ENCODE data around the gene ARCN1. TPM values are rescaled to one million over a fixed set of nuclear protein-coding genes. Genes with fewer than 3 reads are reported as not detected.

Gene ARCN1
- total and polyA plus RNA-seq, 4 experiments from 2014 or later, result 133 to 168 (median 145) TPM

- Histone ChIP-seq H3K27ac (ENCODE audit: low read depth, low read length) (no peak overlapping the region), H3K4me3 (ENCODE audit: low read length in 2 of 2) (no peak overlapping the region), H3K36me3 (ENCODE audit: insufficient read depth, low read length) (peaks cover 24% of the 10 kb centered on the region), H3K4me1 (ENCODE audit: insufficient read depth, low read length) (peaks cover 10% of the 10 kb centered on the region), H3K9me3 (ENCODE audit: control insufficient read depth in 1 of 2, low read length in 2 of 2) (no peaks in the 10 kb centered on the region), H3K27me3 (ENCODE audit: insufficient read depth, low read length) (no peaks in the 10 kb centered on the region)
- Mint-ChIP-seq H3K27me3 (no peaks in the 10 kb centered on the region), H3K36me3 (peaks cover 27 to 31% of the 10 kb centered on the region in 2 donors), H3K4me3 (no peak overlapping the region), H3K27ac (peak overlapping the region in 4 of 7 donors; percentile 27 to 74 (median 54)), H3K9me3 (peaks cover 0 to 1% (median 0%) of the 10 kb centered on the region in 8 donors), H3K4me1 (peaks cover 11 to 23% (median 12%) of the 10 kb centered on the region in 4 donors)
- no peak for DNase-seq
- intact Hi-C loops (cut with micrococcal nuclease), result no loop called here
- CTCF ChIA-PET (ENCODE audit: partially characterized antibody), result interaction anchor here (1.0 to 10.7 kb wide), 3 partner anchors 9 to 445 kb away, joined by 3 to 106 read pairs (median 3); no protein-coding TSS in a partner anchor
- POLR2A ChIA-PET (ENCODE audit: partially characterized antibody), result interaction anchor here (1.7 kb wide), 1 partner anchor 32 kb away, joined by 5 read pairs; the partner anchor contains the start of gene ARCN1
Observed at GRCh38 chr11:118604566-118604965, 32.4 kb downstream of the ARCN1 start.

DNA sequence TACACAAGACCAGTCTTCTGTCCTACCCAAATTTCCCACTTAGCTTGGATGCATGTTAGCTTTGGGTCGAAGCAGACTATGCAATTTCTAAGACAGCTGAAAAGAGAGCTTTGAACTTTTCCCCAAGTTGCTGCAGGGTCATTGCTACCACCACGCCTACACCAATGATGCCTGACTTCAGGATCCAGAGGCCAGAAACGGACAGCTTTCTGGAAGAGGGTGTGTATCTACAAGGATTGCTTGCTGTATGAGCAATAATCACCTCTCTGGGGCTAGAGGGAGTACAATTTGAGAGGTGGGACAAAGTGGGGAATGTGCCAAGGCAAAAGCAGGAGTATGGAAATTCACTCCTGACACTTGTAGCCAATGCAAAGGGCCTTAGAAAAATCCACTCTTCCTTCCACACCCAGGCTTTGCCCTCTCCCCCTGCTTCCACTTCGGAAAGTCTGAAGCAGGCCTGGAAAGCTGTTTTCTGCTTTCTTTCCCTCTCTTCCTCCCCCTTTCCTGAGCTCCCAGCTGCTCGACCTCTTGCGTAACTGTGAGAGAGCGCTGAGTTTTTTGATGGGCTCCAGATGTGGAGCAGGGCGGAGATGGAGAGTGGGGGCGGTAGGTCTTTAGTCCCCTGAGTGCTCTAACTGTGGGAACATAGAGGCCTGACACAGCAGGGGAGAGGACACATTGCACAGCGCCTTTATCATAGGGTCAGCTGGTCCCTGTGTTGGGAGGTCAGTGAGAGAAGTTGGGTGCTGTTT, 33.1 kb downstream of the ARCN1 start:
- no peak for DNase-seq
- Histone ChIP-seq H3K27ac (ENCODE audit: low read depth, low read length) (no peak overlapping the region), H3K4me1 (ENCODE audit: insufficient read depth, low read length) (peaks cover 17% of the 10 kb centered on the region), H3K4me3 (ENCODE audit: low read length in 2 of 2) (no peak overlapping the region), H3K36me3 (ENCODE audit: insufficient read depth, low read length) (peaks cover 17% of the 10 kb centered on the region), H3K9me3 (ENCODE audit: control insufficient read depth in 1 of 2, low read length in 2 of 2) (no peaks in the 10 kb centered on the region), H3K27me3 (ENCODE audit: insufficient read depth, low read length) (no peaks in the 10 kb centered on the region)
- POLR2A ChIA-PET (ENCODE audit: partially characterized antibody), result interaction anchor here (1.7 kb wide), 1 partner anchor 33 kb away, joined by 5 read pairs; the partner anchor contains the start of gene ARCN1
- peaks cover 11 to 30% (median 16%) of the 10 kb centered on the region in 4 donors for H3K4me1 Mint-ChIP-seq
- H3K27me3 Mint-ChIP-seq, result no peaks in the 10 kb centered on the region
- CTCF ChIA-PET (ENCODE audit: partially characterized antibody), result interaction anchor here (1.0 to 10.7 kb wide), 4 partner anchors 9 to 446 kb away, joined by 3 to 106 read pairs (median 3); no protein-coding TSS in a partner anchor
- H3K27ac Mint-ChIP-seq, result peak overlapping the region; percentile 6 to 82 (median 69)
- peaks cover 0 to 1% (median 0%) of the 10 kb centered on the region in 8 donors for H3K9me3 Mint-ChIP-seq
- intact Hi-C loops (cut with micrococcal nuclease), result no loop called here
- H3K36me3 Mint-ChIP-seq, result peaks cover 20 to 23% of the 10 kb centered on the region in 2 donors
- peak overlapping the region in 1 of 8 donors; percentile 52 for H3K4me3 Mint-ChIP-seq

- ChIA-PET CTCF (ENCODE audit: partially characterized antibody) (interaction anchor here (1.5 to 10.7 kb wide), 3 partner anchors 8 to 88 kb away, joined by 3 to 106 read pairs (median 7); no protein-coding TSS in a partner anchor), POLR2A (ENCODE audit: partially characterized antibody) (interaction anchor here (1.2 to 2.2 kb wide), 2 partner anchors 11 to 33 kb away, joined by 3 to 10 read pairs; no protein-coding TSS in a partner anchor)
- H3K36me3 Mint-ChIP-seq, result peaks cover 14 to 18% of the 10 kb centered on the region in 2 donors
- peak overlapping the region; percentile 52 to 87 (median 68) for H3K27ac Mint-ChIP-seq
- DNase-seq, result no peak
- intact Hi-C loops (cut with micrococcal nuclease), result no loop called here
- Histone ChIP-seq H3K4me3 (ENCODE audit: low read length in 2 of 2) (no peak overlapping the region), H3K9me3 (ENCODE audit: control insufficient read depth in 1 of 2, low read length in 2 of 2) (no peaks in the 10 kb centered on the region), H3K4me1 (ENCODE audit: insufficient read depth, low read length) (peaks cover 24% of the 10 kb centered on the region), H3K27ac (ENCODE audit: low read depth, low read length) (no peak overlapping the region), H3K27me3 (ENCODE audit: insufficient read depth, low read length) (no peaks in the 10 kb centered on the region), H3K36me3 (ENCODE audit: insufficient read depth, low read length) (peaks cover 11% of the 10 kb centered on the region)
- H3K4me3 Mint-ChIP-seq, result peak overlapping the region in 6 of 8 donors; percentile 39 to 76 (median 69)
- peaks cover 14 to 34% (median 20%) of the 10 kb centered on the region in 4 donors for H3K4me1 Mint-ChIP-seq
- H3K27me3 Mint-ChIP-seq, result peaks cover 2 to 3% of the 10 kb centered on the region in 2 donors
- peaks cover 0 to 1% (median 0%) of the 10 kb centered on the region in 8 donors for H3K9me3 Mint-ChIP-seq
Observed at GRCh38 chr11:118606157-118606843, 34.1 kb downstream of the ARCN1 start.

DNA sequence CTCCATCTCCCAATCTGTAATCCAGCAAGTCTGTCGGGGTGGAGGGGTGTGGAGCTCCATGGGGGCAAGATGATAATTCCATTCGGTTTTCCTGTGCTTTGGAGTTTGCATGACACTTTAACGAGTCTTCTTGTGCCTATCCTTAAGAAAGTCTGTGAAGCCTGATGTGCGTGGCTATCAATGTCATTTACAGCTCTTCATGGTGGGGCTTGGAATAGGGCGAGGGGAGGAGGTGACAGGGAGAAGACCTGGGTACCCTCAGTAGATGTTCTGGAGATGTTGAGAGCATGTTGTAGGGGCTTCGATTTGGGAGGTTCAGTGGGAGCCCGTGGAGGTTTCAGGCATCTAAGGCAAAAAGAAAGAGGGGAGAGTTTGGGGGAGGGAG, 34.6 kb downstream of the ARCN1 start:
- H3K27me3 ChIP-seq (ENCODE audit: insufficient read depth, low read length), result no peaks in the 10 kb centered on the region
- H3K27ac ChIP-seq (ENCODE audit: low read depth, low read length), result no peak overlapping the region
- H3K4me3 ChIP-seq (ENCODE audit: low read length in 2 of 2), result no peak overlapping the region
- peaks cover 24% of the 10 kb centered on the region for H3K4me1 ChIP-seq (ENCODE audit: insufficient read depth, low read length)
- H3K36me3 Mint-ChIP-seq, result peaks cover 10 to 13% of the 10 kb centered on the region in 2 donors
- H3K9me3 ChIP-seq (ENCODE audit: control insufficient read depth in 1 of 2, low read length in 2 of 2), result no peaks in the 10 kb centered on the region
- H3K9me3 Mint-ChIP-seq, result peaks cover 0 to 1% (median 0%) of the 10 kb centered on the region in 8 donors
- H3K4me3 Mint-ChIP-seq, result peak overlapping the region in 7 of 8 donors; percentile 39 to 76 (median 66)
- H3K27ac Mint-ChIP-seq, result peak overlapping the region; percentile 49 to 87 (median 74)
- DNase-seq, result no peak
- intact Hi-C loops (cut with micrococcal nuclease), result no loop called here
- ChIA-PET POLR2A (ENCODE audit: partially characterized antibody) (interaction anchor here (1.2 to 2.2 kb wide), 2 partner anchors 11 to 34 kb away, joined by 3 to 10 read pairs; no protein-coding TSS in a partner anchor), CTCF (ENCODE audit: partially characterized antibody) (interaction anchor here (1.5 to 10.7 kb wide), 3 partner anchors 9 to 87 kb away, joined by 3 to 106 read pairs (median 7); no protein-coding TSS in a partner anchor)
- H3K36me3 ChIP-seq (ENCODE audit: insufficient read depth, low read length), result peaks cover 6% of the 10 kb centered on the region
- peaks cover 15 to 36% (median 21%) of the 10 kb centered on the region in 4 donors for H3K4me1 Mint-ChIP-seq
- peaks cover 2 to 4% of the 10 kb centered on the region in 2 donors for H3K27me3 Mint-ChIP-seq

- peak within 1 kb of the TSS; percentile 79 to 99 (median 87) for H3K27ac Mint-ChIP-seq
- peaks cover 15 to 36% (median 21%) of the 10 kb centered on the region in 4 donors for H3K4me1 Mint-ChIP-seq
- no peaks in the 10 kb centered on the region for H3K9me3 ChIP-seq (ENCODE audit: control insufficient read depth in 1 of 2, low read length in 2 of 2)
- H3K27me3 ChIP-seq (ENCODE audit: insufficient read depth, low read length), result no peaks in the 10 kb centered on the region
- peak within 1 kb of the TSS; percentile 23 to 62 for H3K4me3 ChIP-seq (ENCODE audit: low read length in 2 of 2)
- CTCF ChIA-PET (ENCODE audit: partially characterized antibody), result interaction anchor here (0.6 to 10.7 kb wide), 5 partner anchors 9 to 28 kb away, joined by 3 to 106 read pairs (median 7); no protein-coding TSS in a partner anchor
- peaks cover 3 to 6% of the 10 kb centered on the region in 2 donors for H3K36me3 Mint-ChIP-seq
- H3K4me3 Mint-ChIP-seq, result peak within 1 kb of the TSS; percentile 76 to 95 (median 84)
- H3K4me1 ChIP-seq (ENCODE audit: insufficient read depth, low read length), result peaks cover 24% of the 10 kb centered on the region
- DNase-seq, result peak; percentile 44 to 80 (median 46)
- H3K27ac ChIP-seq (ENCODE audit: low read depth, low read length), result peak within 1 kb of the TSS; percentile 67
- H3K27me3 Mint-ChIP-seq, result peaks cover 2 to 4% of the 10 kb centered on the region in 2 donors
- peaks cover 4% of the 10 kb centered on the region for H3K36me3 ChIP-seq (ENCODE audit: insufficient read depth, low read length)
- intact Hi-C loops (cut with micrococcal nuclease), result loop anchor here (2.0 kb wide), 1 partner anchor 35 kb away; the partner anchor contains the start of gene ARCN1
- H3K9me3 Mint-ChIP-seq, result peaks cover 0 to 1% (median 0%) of the 10 kb centered on the region in 8 donors
- POLR2A ChIA-PET (ENCODE audit: partially characterized antibody), result interaction anchor here (0.9 to 2.2 kb wide), 5 partner anchors 12 to 171 kb away, joined by 3 to 10 read pairs (median 4); partner anchors contain the start of gene KMT2A
Observed at GRCh38 chr11:118607401-118608359, 35.5 kb downstream of the ARCN1 start, which contains the start of gene PHLDB1. PHLDB1 (plus strand) TSS chr11:118607615; CDS start chr11:118613837, 6,222 bp downstream.

All from CD4-positive, alpha-beta memory T cell (primary cell).